IMR-90 (cell line): Measurements from ENCODE around the gene CCDC88C. TPM values are rescaled to one million over a fixed set of nuclear protein-coding genes. Genes with fewer than 3 reads are reported as not detected.

Source experiments
- ATAC-seq: fragments of 200-7000 bp; cut with Tn5 transposase; 2 replicates; pipeline ENCODE4 v1.9.1; 2020; ENCODE audit warnings: low read depth, mild to moderate bottlenecking, moderate library complexity
- BruUV-seq: library from RNA; stranded (reverse); fragments of 400-500 nt; replicated peaks from 2 replicates; lab custom pipeline; 2021; lab: Mats Ljungman, UMichigan
- CTCF ChIA-PET: fragments of 300-600 bp; formaldehyde crosslinking; extraction: SDS; loops from one replicate; lab custom pipeline; 2021; ENCODE audit warnings: antibody characterized with exemption; lab: Yijun Ruan, JAX
- POLR2A ChIA-PET: fragments of 300-600 bp; sonication (Branson Sonifier 250); formaldehyde crosslinking; loops from one replicate; lab custom pipeline; 2022; ENCODE audit warnings: antibody characterized with exemption; ENCODE audit not compliant: unreplicated experiment; lab: Charles Lee
- DNase-seq: peaks from one replicate; pipeline ENCODE4 v3.0.0; 2013
- H2AFZ ChIP-seq: replicated peaks from 2 replicates; pipeline ENCODE3; 2013; ENCODE audit warnings: low read length, mild to moderate bottlenecking; ENCODE audit not compliant: poor library complexity
- H2AK5ac ChIP-seq: 2 replicates; pipeline ENCODE4 v1.6.1; 2013; ENCODE audit warnings: low read depth, low read length, inconsistent platforms
- H2AK9ac ChIP-seq: replicated peaks from 2 replicates; pipeline ENCODE3; 2013; ENCODE audit warnings: mild to moderate bottlenecking, low read depth, low read length, moderate library complexity; ENCODE audit not compliant: poor library complexity
- H2BK120ac ChIP-seq: 2 replicates; pipeline ENCODE4 v1.6.1; 2013; ENCODE audit warnings: low read depth, low read length, inconsistent platforms
- H2BK15ac ChIP-seq: 3 replicates; pipeline ENCODE4 v1.6.1; 2013; ENCODE audit warnings: low read depth, low read length, inconsistent platforms
- H2BK20ac ChIP-seq: 2 replicates; pipeline ENCODE4 v1.6.1; 2013; ENCODE audit warnings: low read depth, mild to moderate bottlenecking, inconsistent platforms, low read length, moderate library complexity
- H2BK5ac ChIP-seq: 2 replicates; pipeline ENCODE4 v1.6.1; 2013; ENCODE audit warnings: mild to moderate bottlenecking, low read depth, low read length, inconsistent platforms; ENCODE audit not compliant: poor library complexity, severe bottlenecking
- H3K14ac ChIP-seq: replicated peaks from 2 replicates; pipeline ENCODE4 v1.6.1; 2013; ENCODE audit warnings: low read depth, low read length, inconsistent platforms
- H3K18ac ChIP-seq: 2 replicates; pipeline ENCODE4 v1.6.1; 2013; ENCODE audit warnings: low read depth, low read length, control low read depth
- H3K23ac ChIP-seq: 2 replicates; pipeline ENCODE4 v1.6.1; 2013; ENCODE audit warnings: low read depth, low read length, inconsistent platforms
- H3K27ac ChIP-seq: 2 replicates; pipeline ENCODE4 v1.5.1; 2013; ENCODE audit warnings: mild to moderate bottlenecking, control low read depth, low read length; ENCODE audit not compliant: insufficient read depth
- H3K27me3 ChIP-seq: 2 replicates; pipeline ENCODE4 v1.6.1; 2013; ENCODE audit warnings: low read length; ENCODE audit not compliant: control insufficient read depth, insufficient read depth
- H3K36me3 ChIP-seq: 2 replicates; pipeline ENCODE4 v1.6.1; 2013; ENCODE audit warnings: low read length, mixed read lengths; ENCODE audit not compliant: control insufficient read depth, insufficient read depth
- H3K4ac ChIP-seq: 2 replicates; pipeline ENCODE4 v1.6.1; 2013; ENCODE audit warnings: low read depth, low read length, inconsistent platforms
- H3K4me1 ChIP-seq: 2 replicates; pipeline ENCODE4 v1.6.1; 2013; ENCODE audit warnings: low read length, mixed read lengths; ENCODE audit not compliant: control insufficient read depth, insufficient read depth
- H3K4me2 ChIP-seq: 2 replicates; pipeline ENCODE4 v1.6.1; 2013; ENCODE audit warnings: low read depth, mild to moderate bottlenecking, control low read depth, low read length, moderate library complexity
- H3K4me3 ChIP-seq: 2 replicates; pipeline ENCODE4 v1.5.1; 2013; ENCODE audit warnings: low read depth, mild to moderate bottlenecking, control low read depth, low read length, moderate library complexity; ENCODE audit not compliant: insufficient read depth
- H3K56ac ChIP-seq: 2 replicates; pipeline ENCODE4 v1.6.1; 2013; ENCODE audit warnings: low read length, inconsistent platforms; ENCODE audit not compliant: insufficient read depth; ENCODE audit errors: extremely low read depth
- H3K79me1 ChIP-seq, 2 experiments: 2 replicates each; pipeline ENCODE4 v1.6.1; 2013; ENCODE audit warnings: low read length in 2 of 2, inconsistent platforms in 1 of 2, low read depth in 1 of 2
- H3K9ac ChIP-seq: 2 replicates; pipeline ENCODE4 v1.6.1; 2013; ENCODE audit warnings: low read depth, low read length, control low read depth
- H3K9me1 ChIP-seq: 2 replicates; pipeline ENCODE4 v1.6.1; 2013; ENCODE audit warnings: low read length, inconsistent platforms; ENCODE audit not compliant: insufficient read depth
- H3K9me3 ChIP-seq: 2 replicates; pipeline ENCODE4 v1.6.1; 2013; ENCODE audit warnings: low read length; ENCODE audit not compliant: control insufficient read depth, insufficient read depth
- H4K20me1 ChIP-seq: 2 replicates; pipeline ENCODE4 v1.6.1; 2013; ENCODE audit warnings: low read length, inconsistent platforms; ENCODE audit not compliant: insufficient read depth
- H4K5ac ChIP-seq: 2 replicates; pipeline ENCODE4 v1.6.1; 2013; ENCODE audit warnings: mild to moderate bottlenecking, low read depth, low read length, control low read depth
- H4K8ac ChIP-seq, 2 experiments: 2 replicates each; pipeline ENCODE4 v1.6.1; 2013; ENCODE audit warnings: low read depth in 2 of 2, low read length in 2 of 2, control low read depth in 1 of 2, inconsistent platforms in 1 of 2
- H4K91ac ChIP-seq: 2 replicates; pipeline ENCODE4 v1.6.1; 2013; ENCODE audit warnings: low read depth, low read length, inconsistent platforms; ENCODE audit not compliant: insufficient read depth
- MAFK ChIP-seq: IDR thresholded peaks from 2 replicates; pipeline ENCODE4 v1.6.1; 2012; ENCODE audit warnings: low read depth, low read length, improper control_type of control experiment
- NFE2L2 ChIP-seq: fragments of 150-350 bp; IDR thresholded peaks from 2 replicates; pipeline ENCODE4 v1.6.1; 2016; ENCODE audit warnings: low read depth, mild to moderate bottlenecking, low read length
- RFX5 ChIP-seq: IDR thresholded peaks from 2 replicates; pipeline ENCODE4 v1.8.0; 2012; ENCODE audit warnings: low read depth, mild to moderate bottlenecking, low read length, moderate library complexity
- WGBS, 2 experiments: methylation state at CpG; one replicate each; pipeline versions ENCODE4 v1.1.5 to v1.1.7; 2013; ENCODE audit warnings: missing lambda C conversion rate in 2 of 2; ENCODE audit not compliant: insufficient read length in 1 of 2; ENCODE audit errors: extremely low coverage in 2 of 2; 5-methylcytosine and 5-hydroxymethylcytosine counted together
- dilution Hi-C: fragments of 300-500 bp; cut with HindIII; formaldehyde crosslinking; loops from one replicate; pipeline ENCODE4 v1.14.3; 2018; ENCODE audit warnings: low sequenced_read_pairs; ENCODE audit not compliant: unreplicated experiment
- in situ Hi-C: fragments of 300-500 bp; cut with MboI; formaldehyde crosslinking; loops from 3 replicates; pipeline ENCODE4 v1.14.3; 2019; ENCODE audit warnings: low sequenced_read_pairs, inconsistent platforms, mixed read lengths
- intact Hi-C: fragments of 100-400 bp; cut with micrococcal nuclease; formaldehyde crosslinking; loops from 2 replicates; pipeline ENCODE4 v1.10.0; 2022
- polyA plus RNA-seq, 3 experiments: library from polyadenylated mRNA; depleted of rRNA; stranded (reverse); fragments of >200 nt; gene quantifications; 2 replicates each; pipeline ENCODE4 v1.2.3, GENCODE V29; 2012; ENCODE audit warnings: low replicate concordance in 1 of 3
- total RNA-seq: library from RNA; depleted of rRNA; stranded (reverse); fragments of >200 nt; gene quantifications from 2 replicates; pipeline ENCODE4 v1.2.3, GENCODE V29; 2012

CCDC88C gene
- total and polyA plus RNA-seq, 2 of the 4 experiments (the other 2 are of a cell fraction), result 0.17 to 0.18 TPM

DNA sequence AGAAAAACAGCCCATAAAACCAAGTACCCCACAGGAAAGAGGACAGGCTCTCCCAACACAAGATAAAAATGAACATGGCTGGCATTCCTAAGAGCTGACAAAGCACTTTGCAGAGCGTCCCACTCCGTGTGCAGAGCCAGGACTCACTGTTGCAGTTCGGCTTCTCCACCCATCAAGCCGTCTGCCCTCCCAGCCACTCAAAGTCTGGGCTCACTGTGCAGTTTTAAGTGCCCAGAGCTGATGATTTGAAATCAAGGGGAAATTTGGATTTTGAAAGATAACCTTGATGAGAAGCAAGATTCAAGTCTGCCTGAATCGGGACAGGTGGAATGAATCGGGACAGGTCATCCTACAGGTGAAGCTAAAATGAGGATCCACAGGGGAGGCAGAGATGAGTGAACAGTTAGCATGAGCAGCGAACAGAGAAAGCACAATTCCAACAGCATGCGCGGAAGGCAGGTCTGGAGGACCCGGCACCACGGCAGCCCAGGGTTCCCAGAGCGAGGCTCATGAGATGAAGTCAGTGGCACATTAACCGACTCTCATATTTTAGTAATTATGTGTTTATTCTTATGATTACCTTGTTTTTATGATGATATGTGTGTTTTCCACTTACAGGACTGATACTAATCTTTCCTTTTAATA lies 133.4 kb downstream of the CCDC88C start:
- 95% methylated on average over 3 of the region's 13 CpGs; no CpG with 5 or more reads in 1 of the 2 experiments for WGBS, 2 experiments
- Histone ChIP-seq H2BK120ac (no peak overlapping the region), H2BK5ac (no peak overlapping the region), H4K91ac (peak overlapping the region; percentile 38; the same call in 1 of the 2 replicates), H2AK9ac (peak overlapping the region; percentile 68), H3K9me3 (no peaks in the 10 kb centered on the region), H3K14ac (0 out of 2 replicates have a peak overlapping the region, but pooled peaks have one; percentile 42), H3K27ac (no peak overlapping the region), H3K4me1 (peaks cover 2% of the 10 kb centered on the region; the same call in 1 of the 2 replicates), H3K18ac (no peak overlapping the region), H3K4me3 (no peak overlapping the region), H2BK15ac (no peak overlapping the region), H4K5ac (no peak overlapping the region), H2BK20ac (peak overlapping the region; percentile 20; the same call in 1 of the 2 replicates), H3K9me1 (peaks cover 2% of the 10 kb centered on the region; the same call in 1 of the 2 replicates), H2AK5ac (peak overlapping the region; percentile 39; the same call in 1 of the 2 replicates), H4K20me1 (no peaks in the 10 kb centered on the region), H4K8ac (peak overlapping the region in 1 of 2 experiments; percentile 18; a peak in 1 of 4 replicates), H3K79me1 (no peaks in the 10 kb centered on the region), H3K56ac (no peak overlapping the region), H2AFZ (peak overlapping the region; percentile 59), H3K23ac (no peak overlapping the region), H3K36me3 (no peaks in the 10 kb centered on the region), H3K4me2 (no peak overlapping the region), H3K9ac (no peak overlapping the region), H3K4ac (peak overlapping the region; percentile 89; the same call in 1 of the 2 replicates), H3K27me3 (no peaks in the 10 kb centered on the region; the same call in 1 of the 2 replicates)
- DNase-seq (peak; percentile 71), ATAC-seq (peak; percentile 96)
- in situ Hi-C loops (loop anchor here (5.0 kb wide), 1 partner anchor 107 kb away; no protein-coding TSS in a partner anchor), intact Hi-C loops (no loop called here), dilution Hi-C loops (no loop called here)
- no TSS peak for BruUV-seq
- POLR2A ChIA-PET, result no interaction called here
- no peak for TF ChIP-seq NFE2L2
- TF ChIP-seq RFX5, result no peak
- peak; percentile 87 for TF ChIP-seq MAFK
- CTCF ChIA-PET, result interaction anchor here (1.5 to 4.3 kb wide), 3 partner anchors 107 to 381 kb away, joined by 5 to 41 read pairs (median 19); no protein-coding TSS in a partner anchor
